ENCODE measurements around the gene CUL7. TPM values are rescaled to one million over a fixed set of nuclear protein-coding genes. Genes with fewer than 3 reads are reported as not detected.
A peak's percentile ranks its signal among the peaks of the same experiment; 100 is the strongest.

The CUL7 gene
- total and polyA plus RNA-seq, 2 of the 8 experiments (the other 6 are each of a cell fraction or from before 2014, with no cell fraction given), result 10.8 to 15.0 TPM

DNA sequence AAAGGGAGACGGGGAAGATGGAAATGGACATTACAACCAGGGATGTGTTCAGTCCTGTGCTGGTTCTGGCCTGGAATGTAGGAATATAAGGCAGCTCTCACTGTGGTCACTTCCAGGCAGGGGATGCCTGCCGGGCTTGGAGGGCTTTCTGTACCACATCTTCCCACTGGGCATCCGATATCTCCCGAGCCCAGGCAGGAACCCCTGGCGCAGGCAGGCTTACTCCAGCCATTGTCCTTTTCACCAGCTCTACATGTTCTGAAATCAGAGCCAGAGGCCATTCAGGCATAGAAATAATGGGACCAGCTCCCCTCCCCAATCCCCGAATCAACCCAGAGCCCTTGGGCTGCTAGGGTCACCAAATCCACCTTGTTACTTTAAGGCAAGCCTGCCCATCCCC lies 41.3 kb downstream of the CUL7 start:
- Histone ChIP-seq H2BK20ac (ENCODE audit: low read length) (no peak overlapping the region), H3K4me2 (ENCODE audit: insufficient read depth in 1 of 2, low read depth in 2 of 2, low read length in 2 of 2) (peak overlapping the region; percentile 89 to 95; a peak in 3 of 4 replicates), H3K14ac (ENCODE audit: insufficient read length) (no peak overlapping the region), H3K36me3 (ENCODE audit: control insufficient read depth in 2 of 4, insufficient read depth in 4 of 4, low read length in 3 of 4) (peaks cover 18 to 46% (median 36%) of the 10 kb centered on the region in 4 experiments), H3K9ac (replicated peaks in 1 of 4; ENCODE audit: extremely low read depth in 1 of 4, low read depth in 3 of 4, low read length in 3 of 4) (no peak overlapping the region; a peak in 2 of 7 replicates), H3K23ac (ENCODE audit: insufficient read length) (no peak overlapping the region), H2AFZ (ENCODE audit: low read length) (no peak overlapping the region), H3K18ac (ENCODE audit: extremely low read depth, low read length) (no peak overlapping the region), H2AK5ac (ENCODE audit: low read depth, low read length) (no peak overlapping the region), H3K23me2 (ENCODE audit: low read depth, low read length) (peaks cover 7% of the 10 kb centered on the region), H3K4ac (replicated peaks; ENCODE audit: insufficient read length, low read depth, low read length) (no peak overlapping the region), H3K4me1 (replicated peaks in 1 of 4; ENCODE audit: control insufficient read depth in 3 of 4, insufficient read depth in 4 of 4, low read length in 3 of 4) (peaks cover 0 to 9% (median 4%) of the 10 kb centered on the region in 4 experiments; a peak in 6 of 7 replicates), H3K4me3 (ENCODE audit: extremely low read depth in 1 of 4, insufficient read depth in 2 of 4, low read depth in 3 of 4, low read length in 4 of 4) (peak overlapping the region in 2 of 4 experiments; percentile 85 to 87; a peak in 4 of 8 replicates), H4K91ac (replicated peaks; ENCODE audit: insufficient read length, low read length) (no peak overlapping the region), H4K5ac (ENCODE audit: insufficient read length, low read depth, low read length) (no peak overlapping the region), H2BK5ac (ENCODE audit: low read depth, low read length) (no peak overlapping the region), H4K20me1 (replicated peaks in 1 of 2; ENCODE audit: control insufficient read depth in 1 of 2, insufficient read depth in 2 of 2, low read length in 2 of 2) (peaks cover 0 to 8% of the 10 kb centered on the region in 2 experiments), H3K27ac (ENCODE audit: low read depth, low read length) (no peak overlapping the region), H3K79me1 (ENCODE audit: low read depth, low read length) (peaks cover 8% of the 10 kb centered on the region), H3K9me3 (ENCODE audit: insufficient read depth in 2 of 2, low read depth in 1 of 2, low read length in 1 of 2) (no peaks in the 10 kb centered on the region), H3K27me3 (replicated peaks in 1 of 4; ENCODE audit: control insufficient read depth in 3 of 4, extremely low read depth in 1 of 4, insufficient read depth in 3 of 4, low read length in 3 of 4) (no peaks in the 10 kb centered on the region), H3K79me2 (ENCODE audit: control insufficient read depth in 1 of 2, insufficient read depth in 2 of 2, low read length in 2 of 2) (peaks cover 3 to 42% of the 10 kb centered on the region in 2 experiments; a peak in 2 of 4 replicates), H2BK12ac (ENCODE audit: low read depth, low read length) (no peak overlapping the region), H3K56ac (replicated peaks; ENCODE audit: insufficient read length, low read depth, low read length) (no peak overlapping the region), H2BK120ac (replicated peaks; ENCODE audit: low read depth, low read length) (no peak overlapping the region), H2BK15ac (ENCODE audit: low read length) (no peak overlapping the region), H4K8ac (ENCODE audit: extremely low read depth, insufficient read depth, low read length) (no peak overlapping the region)
- 94% methylated on average over 6 of the region's 6 CpGs; no CpG with 5 or more reads in 1 of the 2 experiments for WGBS, 2 experiments (ENCODE audit: extremely low coverage in 1 of 2, insufficient coverage in 1 of 2, insufficient read length in 1 of 2, insufficient replicate concordance in 2 of 2, low coverage in 1 of 2, low lambda C conversion rate in 2 of 2, missing lambda C conversion rate in 1 of 2)
- TF ChIP-seq, protein P1, sequence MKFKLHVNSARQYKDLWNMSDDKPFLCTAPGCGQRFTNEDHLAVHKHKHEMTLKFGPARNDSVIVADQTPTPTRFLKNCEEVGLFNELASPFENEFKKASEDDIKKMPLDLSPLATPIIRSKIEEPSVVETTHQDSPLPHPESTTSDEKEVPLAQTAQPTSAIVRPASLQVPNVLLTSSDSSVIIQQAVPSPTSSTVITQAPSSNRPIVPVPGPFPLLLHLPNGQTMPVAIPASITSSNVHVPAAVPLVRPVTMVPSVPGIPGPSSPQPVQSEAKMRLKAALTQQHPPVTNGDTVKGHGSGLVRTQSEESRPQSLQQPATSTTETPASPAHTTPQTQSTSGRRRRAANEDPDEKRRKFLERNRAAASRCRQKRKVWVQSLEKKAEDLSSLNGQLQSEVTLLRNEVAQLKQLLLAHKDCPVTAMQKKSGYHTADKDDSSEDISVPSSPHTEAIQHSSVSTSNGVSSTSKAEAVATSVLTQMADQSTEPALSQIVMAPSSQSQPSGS (IDR thresholded peaks at IDR 0.05; ENCODE audit: low read length), result no peak
- TF ChIP-seq POLR2A (IDR thresholded peaks at IDR 0.05; ENCODE audit: control extremely low read depth in 1 of 2, low read depth in 2 of 2, low read length in 2 of 2), result 0 out of 3 replicates have a peak, but pooled peaks of 1 of the 2 experiments have one; percentile 29
- ChIA-PET POLR2A (ENCODE audit: partially characterized antibody) (interaction anchor here (1.0 to 27.9 kb wide), 8 partner anchors 10 to 163 kb away, joined by 3 to 584 read pairs (median 12); partner anchors contain the start of genes CNPY3, CUL7 and PEX6), CTCF (ENCODE audit: partially characterized antibody) (interaction anchor here (0.6 to 2.1 kb wide), 13 partner anchors 8 to 1254 kb away, joined by 3 to 8 read pairs (median 3); partner anchors contain the start of gene RRP36)
- no peak for FAIRE-seq
- no peak for DNase-seq (ENCODE audit: low read depth in 1 of 2, low spot score in 2 of 2)
